Dendritic cell treated with granulocyte-macrophage colony-stimulating factor and Interleukin-4, amounts not matched to agents 40 ng/mL and 50 ng/mL, for 4 days (primary cell): ENCODE results near the gene EMSY.

ENCODE experiments used
- H3K27ac Mint-ChIP-seq: one replicate; pipeline ENCODE4 v1.8.0; 2022; ENCODE audit warnings: mild to moderate bottlenecking, mixed read lengths
- H3K27me3 Mint-ChIP-seq: one replicate; pipeline ENCODE4 v1.8.0; 2022; ENCODE audit warnings: mild to moderate bottlenecking, mixed read lengths
- H3K36me3 Mint-ChIP-seq: one replicate; pipeline ENCODE4 v1.8.0; 2022; ENCODE audit warnings: low read depth, mixed read lengths
- H3K4me1 Mint-ChIP-seq: one replicate; pipeline ENCODE4 v1.8.0; 2022; ENCODE audit warnings: low read depth, mixed read lengths
- H3K4me3 Mint-ChIP-seq: one replicate; pipeline ENCODE4 v1.8.0; 2022; ENCODE audit warnings: mild to moderate bottlenecking, moderate library complexity, mixed read lengths
- H3K9me3 Mint-ChIP-seq: one replicate; pipeline ENCODE4 v1.8.0; 2022; ENCODE audit warnings: mixed read lengths
- intact Hi-C: fragments of 100-400 bp; cut with micrococcal nuclease; formaldehyde crosslinking; loops from one replicate; pipeline ENCODE4 v1.15.0; 2022

The EMSY gene

GRCh38 chr11:76471382-76471781 lies 26.6 kb downstream of the EMSY start:
- Mint-ChIP-seq H3K4me1 (peaks cover 8% of the 10 kb centered on the region), H3K4me3 (no peak overlapping the region), H3K27me3 (no peaks in the 10 kb centered on the region), H3K36me3 (peaks cover 60% of the 10 kb centered on the region), H3K27ac (no peak overlapping the region), H3K9me3 (no peaks in the 10 kb centered on the region)
- intact Hi-C loops, result no loop called here

GRCh38 chr11:76480241-76480640 lies 35.4 kb downstream of the EMSY start:
- Mint-ChIP-seq H3K4me3 (no peak overlapping the region), H3K36me3 (peaks cover 55% of the 10 kb centered on the region), H3K27ac (no peak overlapping the region), H3K27me3 (no peaks in the 10 kb centered on the region), H3K9me3 (peaks cover 26% of the 10 kb centered on the region), H3K4me1 (no peaks in the 10 kb centered on the region)
- intact Hi-C loops, result no loop called here

DNA sequence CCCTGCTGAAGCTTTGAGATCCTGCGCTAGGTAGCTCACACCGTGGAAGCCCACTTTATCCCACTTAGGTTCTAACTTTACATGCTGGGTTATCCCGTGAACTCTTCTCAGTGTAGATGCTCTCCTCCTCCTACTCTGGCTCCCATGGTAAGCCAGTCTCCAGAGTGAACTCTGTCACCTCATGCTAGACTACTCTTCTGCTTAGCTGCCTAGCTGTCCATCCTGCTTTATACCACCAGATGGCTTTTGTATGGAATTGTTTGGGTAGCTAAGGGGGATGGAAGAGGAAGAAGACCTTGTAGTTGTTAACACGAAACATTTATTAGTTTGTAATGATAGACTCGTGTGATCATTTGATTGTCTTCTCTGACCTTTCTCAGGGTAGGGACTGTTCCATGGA lies 46.8 kb downstream of the EMSY start:
- no peaks in the 10 kb centered on the region for H3K9me3 Mint-ChIP-seq
- peaks cover 6% of the 10 kb centered on the region for H3K4me1 Mint-ChIP-seq
- intact Hi-C loops, result no loop called here
- no peak overlapping the region for H3K27ac Mint-ChIP-seq
- H3K36me3 Mint-ChIP-seq, result peaks cover 37% of the 10 kb centered on the region
- no peak overlapping the region for H3K4me3 Mint-ChIP-seq
- no peaks in the 10 kb centered on the region for H3K27me3 Mint-ChIP-seq

DNA sequence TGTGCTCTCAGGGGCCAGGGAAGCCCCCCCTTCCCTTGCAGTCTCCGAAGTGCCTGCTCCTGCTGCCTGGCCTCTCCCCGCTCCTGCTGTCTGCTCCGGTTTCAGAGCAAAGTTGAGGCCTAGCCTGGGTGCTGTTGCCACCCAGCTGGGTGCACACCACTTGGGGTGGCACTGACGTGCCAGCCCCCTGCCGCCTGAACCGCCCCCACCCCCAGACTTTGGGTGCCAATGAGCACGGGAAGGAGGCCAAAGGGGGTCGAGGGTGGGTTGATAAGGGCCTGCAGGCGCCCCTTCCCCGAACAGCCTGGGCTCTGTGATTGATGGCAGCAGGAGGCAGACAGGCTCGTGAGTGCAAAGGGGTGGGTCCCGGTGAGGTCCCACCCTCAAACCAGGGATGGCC lies 48.2 kb downstream of the EMSY start:
- H3K27me3 Mint-ChIP-seq, result no peaks in the 10 kb centered on the region
- H3K27ac Mint-ChIP-seq, result no peak overlapping the region
- intact Hi-C loops, result no loop called here
- no peaks in the 10 kb centered on the region for H3K9me3 Mint-ChIP-seq
- H3K4me1 Mint-ChIP-seq, result peaks cover 6% of the 10 kb centered on the region
- H3K36me3 Mint-ChIP-seq, result peaks cover 49% of the 10 kb centered on the region
- no peak overlapping the region for H3K4me3 Mint-ChIP-seq

GRCh38 chr11:76493626-76494539 lies 49.1 kb downstream of the EMSY start:
- Mint-ChIP-seq H3K27me3 (no peaks in the 10 kb centered on the region), H3K27ac (no peak overlapping the region), H3K4me3 (no peak overlapping the region), H3K36me3 (peaks cover 54% of the 10 kb centered on the region), H3K4me1 (peaks cover 6% of the 10 kb centered on the region), H3K9me3 (no peaks in the 10 kb centered on the region)
- intact Hi-C loops, result no loop called here

- no peaks in the 10 kb centered on the region for H3K4me1 Mint-ChIP-seq
- intact Hi-C loops, result no loop called here
- peaks cover 2% of the 10 kb centered on the region for H3K9me3 Mint-ChIP-seq
- H3K27me3 Mint-ChIP-seq, result no peaks in the 10 kb centered on the region
- H3K36me3 Mint-ChIP-seq, result peaks cover 59% of the 10 kb centered on the region
- H3K27ac Mint-ChIP-seq, result no peak overlapping the region
- H3K4me3 Mint-ChIP-seq, result no peak overlapping the region
Measured at GRCh38 chr11:76495019-76495418, 50.2 kb downstream of the EMSY start.

DNA sequence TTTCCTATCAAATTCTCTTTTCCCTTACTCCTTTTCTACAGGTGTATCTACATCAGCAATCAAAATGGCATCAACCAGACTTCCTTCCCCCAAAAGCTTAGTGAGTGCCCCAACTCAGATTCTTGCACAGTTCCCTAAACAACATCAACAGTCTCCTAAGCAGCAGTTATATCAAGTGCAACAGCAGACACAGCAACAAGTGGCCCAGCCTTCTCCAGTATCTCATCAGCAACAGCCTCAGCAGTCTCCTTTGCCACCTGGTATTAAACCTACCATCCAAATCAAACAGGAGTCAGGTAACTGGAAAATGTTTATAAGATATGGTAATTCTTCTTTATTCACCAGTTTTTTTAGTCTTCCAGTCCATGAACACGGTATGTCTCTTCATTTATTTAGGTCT lies 51.4 kb downstream of the EMSY start:
- Mint-ChIP-seq H3K36me3 (peaks cover 70% of the 10 kb centered on the region), H3K4me1 (no peaks in the 10 kb centered on the region), H3K4me3 (no peak overlapping the region), H3K9me3 (peaks cover 14% of the 10 kb centered on the region), H3K27ac (no peak overlapping the region), H3K27me3 (no peaks in the 10 kb centered on the region)
- intact Hi-C loops, result no loop called here

GRCh38 chr11:76501526-76502202 lies 56.8 kb downstream of the EMSY start:
- Mint-ChIP-seq H3K9me3 (peaks cover 22% of the 10 kb centered on the region), H3K36me3 (peaks cover 44% of the 10 kb centered on the region), H3K4me3 (no peak overlapping the region), H3K4me1 (no peaks in the 10 kb centered on the region), H3K27ac (no peak overlapping the region), H3K27me3 (no peaks in the 10 kb centered on the region)
- intact Hi-C loops, result no loop called here

DNA sequence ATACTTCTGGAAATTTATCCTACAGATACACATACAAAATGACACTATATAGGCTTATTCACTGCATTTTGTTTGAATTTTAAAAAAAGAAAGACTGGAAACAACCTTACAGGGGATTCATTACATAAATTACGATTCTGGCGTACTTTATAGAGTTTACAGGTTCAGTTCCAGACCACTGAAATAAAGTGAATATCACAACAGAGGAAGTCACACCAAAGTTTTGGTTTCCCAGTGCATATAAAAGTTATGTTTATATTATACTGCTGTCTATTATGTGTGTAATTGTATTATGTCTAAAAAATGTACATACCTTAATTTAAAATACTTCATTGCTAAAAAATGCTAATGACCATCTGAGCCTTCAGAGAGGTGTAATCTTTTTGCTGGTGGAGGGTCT lies 62.0 kb downstream of the EMSY start:
- no peak overlapping the region for H3K4me3 Mint-ChIP-seq
- peaks cover 26% of the 10 kb centered on the region for H3K36me3 Mint-ChIP-seq
- peaks cover 2% of the 10 kb centered on the region for H3K9me3 Mint-ChIP-seq
- H3K27me3 Mint-ChIP-seq, result no peaks in the 10 kb centered on the region
- H3K27ac Mint-ChIP-seq, result no peak overlapping the region
- no peaks in the 10 kb centered on the region for H3K4me1 Mint-ChIP-seq
- intact Hi-C loops, result no loop called here

GRCh38 chr11:76510060-76511047 lies 65.5 kb downstream of the EMSY start:
- no peaks in the 10 kb centered on the region for H3K9me3 Mint-ChIP-seq
- H3K4me3 Mint-ChIP-seq, result no peak overlapping the region
- H3K27ac Mint-ChIP-seq, result no peak overlapping the region
- peaks cover 39% of the 10 kb centered on the region for H3K36me3 Mint-ChIP-seq
- no peaks in the 10 kb centered on the region for H3K27me3 Mint-ChIP-seq
- intact Hi-C loops, result no loop called here
- H3K4me1 Mint-ChIP-seq, result no peaks in the 10 kb centered on the region

DNA sequence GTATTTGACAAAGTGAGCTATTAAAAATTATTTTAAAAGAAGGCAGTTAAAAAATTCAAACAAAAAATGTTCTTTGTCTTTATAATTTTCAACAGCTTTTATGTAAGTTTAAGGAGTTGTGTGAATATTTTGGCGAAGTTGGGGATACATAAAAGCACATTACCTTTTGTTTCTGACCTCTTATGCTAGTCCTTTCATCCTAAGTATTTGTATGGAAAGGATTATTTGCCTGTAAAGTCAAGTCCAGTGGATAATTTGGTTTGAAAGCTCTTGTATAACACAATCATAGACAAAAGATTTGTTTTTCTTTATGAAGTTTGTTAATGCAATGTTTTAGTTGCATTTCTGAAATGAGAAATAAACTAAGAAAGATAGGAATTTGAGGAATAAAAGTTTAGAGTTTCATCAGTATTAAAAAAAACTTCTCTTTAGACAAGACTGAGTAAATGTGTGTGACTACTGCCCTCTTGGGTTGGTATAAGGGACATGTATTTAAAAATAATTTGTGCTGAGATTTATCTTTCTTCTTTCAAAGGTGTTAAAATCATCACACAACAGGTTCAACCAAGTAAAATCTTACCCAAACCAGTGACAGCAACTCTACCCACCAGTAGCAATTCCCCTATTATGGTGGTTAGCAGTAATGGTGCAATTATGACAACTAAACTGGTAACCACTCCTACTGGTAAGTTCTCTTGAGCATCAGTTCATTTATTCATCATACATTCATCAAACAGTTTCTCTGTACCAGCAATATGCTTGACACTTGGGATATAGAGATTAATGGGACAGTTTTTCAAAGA lies 68.2 kb downstream of the EMSY start:
- no peak overlapping the region for H3K4me3 Mint-ChIP-seq
- no peaks in the 10 kb centered on the region for H3K4me1 Mint-ChIP-seq
- H3K27ac Mint-ChIP-seq, result no peak overlapping the region
- no peaks in the 10 kb centered on the region for H3K9me3 Mint-ChIP-seq
- intact Hi-C loops, result no loop called here
- no peaks in the 10 kb centered on the region for H3K27me3 Mint-ChIP-seq
- H3K36me3 Mint-ChIP-seq, result peaks cover 40% of the 10 kb centered on the region

GRCh38 chr11:76513654-76514034 lies 68.8 kb downstream of the EMSY start:
- intact Hi-C loops, result no loop called here
- Mint-ChIP-seq H3K27ac (no peak overlapping the region), H3K27me3 (no peaks in the 10 kb centered on the region), H3K4me3 (no peak overlapping the region), H3K9me3 (no peaks in the 10 kb centered on the region), H3K4me1 (no peaks in the 10 kb centered on the region), H3K36me3 (peaks cover 38% of the 10 kb centered on the region)

- H3K4me3 Mint-ChIP-seq, result no peak overlapping the region
- intact Hi-C loops, result no loop called here
- H3K27ac Mint-ChIP-seq, result no peak overlapping the region
Measured at GRCh38 chr11:76515494-76515893, 70.7 kb downstream of the EMSY start.

More at GRCh38 chr11:76515494-76515893, 70.7 kb downstream of the EMSY start:
- no peaks in the 10 kb centered on the region for H3K4me1 Mint-ChIP-seq
- peaks cover 36% of the 10 kb centered on the region for H3K36me3 Mint-ChIP-seq
- H3K27me3 Mint-ChIP-seq, result no peaks in the 10 kb centered on the region
- H3K9me3 Mint-ChIP-seq, result no peaks in the 10 kb centered on the region
